ENCODE results near the gene JMJD4. TPM values are rescaled to one million over a fixed set of nuclear protein-coding genes. Genes with fewer than 3 reads are reported as not detected.

JMJD4 gene
- polyA plus RNA-seq, 1 donor (not counting 4 experiments of a cell fraction or from before 2014, with no cell fraction given) = 19.5 TPM

DNA sequence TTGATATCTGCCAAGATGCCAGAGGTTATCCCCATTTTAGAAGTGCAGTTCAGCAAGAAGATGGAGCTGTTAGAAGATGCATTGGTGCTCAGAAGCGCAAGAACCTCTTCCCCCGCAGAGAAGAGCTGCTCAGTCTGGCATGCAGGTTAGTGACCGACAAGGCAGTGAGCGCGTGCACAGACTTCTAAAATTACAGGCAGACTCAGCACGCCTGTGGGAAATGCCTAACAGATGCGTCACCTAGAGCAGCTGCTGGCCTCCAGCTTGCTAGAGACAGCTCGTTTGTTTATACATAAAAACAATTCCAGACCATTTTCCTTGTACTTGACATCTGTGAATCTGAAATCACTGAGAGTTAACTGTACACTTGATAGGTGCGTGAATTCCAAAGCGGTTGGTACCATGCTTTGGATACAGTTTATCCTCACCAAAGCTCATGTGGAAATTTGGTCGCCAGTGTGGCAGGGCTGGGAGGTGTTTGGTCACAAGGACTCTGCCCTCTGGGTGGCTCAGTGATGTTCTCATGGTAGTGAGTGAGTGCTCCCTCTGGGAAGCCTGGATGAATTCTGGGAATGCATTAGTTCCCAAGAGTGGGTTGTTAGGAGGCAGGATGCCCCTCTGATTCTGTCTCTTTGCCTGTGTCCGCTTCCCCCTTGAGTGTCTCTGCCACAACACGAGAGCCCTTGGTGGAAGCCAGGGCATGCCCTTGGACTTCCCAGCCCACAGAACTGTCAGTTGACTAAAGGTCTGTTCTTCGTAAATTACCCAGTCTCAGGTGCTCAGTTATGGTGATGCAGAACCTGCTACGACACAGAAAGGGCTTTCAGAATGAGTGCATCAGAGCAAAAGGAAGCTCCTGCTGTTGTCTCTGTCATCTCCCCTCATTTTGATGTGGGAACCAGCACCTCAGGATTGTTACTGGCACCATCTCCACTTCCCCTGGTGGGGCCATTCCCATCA lies 24.5 kb upstream of the JMJD4 start:
- H3K9ac ChIP-seq (ENCODE audit: control insufficient read depth, extremely low read depth, insufficient read depth, low read length) = no peak overlapping the region
- no peak overlapping the region for H3K4me3 ChIP-seq (ENCODE audit: control insufficient read depth in 2 of 3, extremely low read depth in 1 of 3, insufficient read depth in 2 of 3, low read depth in 1 of 3, low read length in 3 of 3)
- peaks cover 9 to 13% of the 10 kb centered on the region in 2 experiments for H3K36me3 ChIP-seq (ENCODE audit: control insufficient read depth in 2 of 2, extremely low read depth in 1 of 2, insufficient read depth in 2 of 2, low read length in 2 of 2)
- H4K20me1 ChIP-seq (ENCODE audit: control insufficient read depth, extremely low read depth, insufficient read depth, low read length) = peaks cover 9% of the 10 kb centered on the region
- no peaks in the 10 kb centered on the region for H3K27me3 ChIP-seq (ENCODE audit: control insufficient read depth, extremely low read depth, insufficient read depth, low read length)
- H3K79me2 ChIP-seq (ENCODE audit: control insufficient read depth, insufficient read depth, low read length) = peaks cover 8% of the 10 kb centered on the region
- H3K4me2 ChIP-seq (ENCODE audit: control insufficient read depth, extremely low read depth, insufficient read depth, low read depth, low read length) = no peak overlapping the region
- no peaks in the 10 kb centered on the region for H3K9me3 ChIP-seq (ENCODE audit: control insufficient read depth, low read depth, low read length)
- no peak overlapping the region for H2AFZ ChIP-seq (ENCODE audit: control insufficient read depth, low read length)
- DNase-seq (ENCODE audit: low read depth, low spot score) = no peak
- TF ChIP-seq, protein P1, sequence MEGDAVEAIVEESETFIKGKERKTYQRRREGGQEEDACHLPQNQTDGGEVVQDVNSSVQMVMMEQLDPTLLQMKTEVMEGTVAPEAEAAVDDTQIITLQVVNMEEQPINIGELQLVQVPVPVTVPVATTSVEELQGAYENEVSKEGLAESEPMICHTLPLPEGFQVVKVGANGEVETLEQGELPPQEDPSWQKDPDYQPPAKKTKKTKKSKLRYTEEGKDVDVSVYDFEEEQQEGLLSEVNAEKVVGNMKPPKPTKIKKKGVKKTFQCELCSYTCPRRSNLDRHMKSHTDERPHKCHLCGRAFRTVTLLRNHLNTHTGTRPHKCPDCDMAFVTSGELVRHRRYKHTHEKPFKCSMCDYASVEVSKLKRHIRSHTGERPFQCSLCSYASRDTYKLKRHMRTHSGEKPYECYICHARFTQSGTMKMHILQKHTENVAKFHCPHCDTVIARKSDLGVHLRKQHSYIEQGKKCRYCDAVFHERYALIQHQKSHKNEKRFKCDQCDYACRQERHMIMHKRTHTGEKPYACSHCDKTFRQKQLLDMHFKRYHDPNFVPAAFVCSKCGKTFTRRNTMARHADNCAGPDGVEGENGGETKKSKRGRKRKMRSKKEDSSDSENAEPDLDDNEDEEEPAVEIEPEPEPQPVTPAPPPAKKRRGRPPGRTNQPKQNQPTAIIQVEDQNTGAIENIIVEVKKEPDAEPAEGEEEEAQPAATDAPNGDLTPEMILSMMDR (optimal IDR thresholded peaks at IDR 0.05 in 1 of 3, IDR thresholded peaks at IDR 0.05 in 1 of 3, conservative IDR thresholded peaks at IDR 0.05 in 1 of 3; ENCODE audit: extremely low read depth in 1 of 3, insufficient read depth in 2 of 3, low read length in 3 of 3) = no peak
- no peak for TF ChIP-seq EZH2 (IDR thresholded peaks at IDR 0.05; ENCODE audit: low read length)
- FAIRE-seq = peak; percentile 77
- H3K27ac ChIP-seq (ENCODE audit: control insufficient read depth, insufficient read depth, low read length) = no peak overlapping the region
- no peaks in the 10 kb centered on the region for H3K9me1 ChIP-seq (ENCODE audit: control insufficient read depth, extremely low read depth, insufficient read depth, low read length)
- dilution Hi-C loops (cut with MboI; ENCODE audit: extremely low pct_ligation_motif_present, low sequenced_read_pairs) = no loop called here
- H3K4me1 ChIP-seq (ENCODE audit: control insufficient read depth, extremely low read depth, insufficient read depth, low read length) = peaks cover 34% of the 10 kb centered on the region

DNA sequence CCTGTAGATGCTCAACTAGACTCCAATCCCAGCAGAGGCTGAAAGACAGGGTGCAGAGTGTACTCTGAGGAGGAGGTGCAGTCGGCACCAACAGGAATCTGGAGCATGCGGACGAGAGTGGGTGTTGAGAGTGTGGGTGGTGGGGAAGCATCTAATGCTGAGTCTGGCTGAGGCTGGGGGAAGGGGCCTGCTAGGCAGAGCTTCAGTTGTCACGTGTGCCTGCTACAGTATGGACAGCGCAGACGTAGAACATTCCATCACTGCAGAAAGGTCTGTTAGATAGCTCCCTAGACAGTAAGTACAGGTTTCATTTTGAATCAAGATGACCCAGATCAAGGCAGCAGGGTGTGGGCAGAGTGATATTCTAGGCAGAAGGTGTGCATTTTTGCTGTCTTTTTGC lies 23.3 kb upstream of the JMJD4 start:
- Histone ChIP-seq H3K9me1 (ENCODE audit: control insufficient read depth, extremely low read depth, insufficient read depth, low read length) (no peaks in the 10 kb centered on the region), H3K4me1 (ENCODE audit: control insufficient read depth, extremely low read depth, insufficient read depth, low read length) (peaks cover 23% of the 10 kb centered on the region), H3K4me2 (ENCODE audit: control insufficient read depth, extremely low read depth, insufficient read depth, low read depth, low read length) (no peak overlapping the region), H3K79me2 (ENCODE audit: control insufficient read depth, insufficient read depth, low read length) (peaks cover 14% of the 10 kb centered on the region), H3K9ac (ENCODE audit: control insufficient read depth, extremely low read depth, insufficient read depth, low read length) (no peak overlapping the region), H4K20me1 (ENCODE audit: control insufficient read depth, extremely low read depth, insufficient read depth, low read length) (peaks cover 4% of the 10 kb centered on the region), H2AFZ (ENCODE audit: control insufficient read depth, low read length) (no peak overlapping the region), H3K27me3 (ENCODE audit: control insufficient read depth, extremely low read depth, insufficient read depth, low read length) (no peaks in the 10 kb centered on the region), H3K4me3 (ENCODE audit: control insufficient read depth in 2 of 3, extremely low read depth in 1 of 3, insufficient read depth in 2 of 3, low read depth in 1 of 3, low read length in 3 of 3) (no peak overlapping the region), H3K36me3 (ENCODE audit: control insufficient read depth in 2 of 2, extremely low read depth in 1 of 2, insufficient read depth in 2 of 2, low read length in 2 of 2) (peaks cover 9 to 13% of the 10 kb centered on the region in 2 experiments), H3K9me3 (ENCODE audit: control insufficient read depth, low read depth, low read length) (no peaks in the 10 kb centered on the region), H3K27ac (ENCODE audit: control insufficient read depth, insufficient read depth, low read length) (no peak overlapping the region)
- FAIRE-seq = no peak
- no peak for DNase-seq (ENCODE audit: low read depth, low spot score)
- dilution Hi-C loops (cut with MboI; ENCODE audit: extremely low pct_ligation_motif_present, low sequenced_read_pairs) = no loop called here
- no peak for TF ChIP-seq EZH2 (IDR thresholded peaks at IDR 0.05; ENCODE audit: low read length)
- TF ChIP-seq, protein P1 (optimal IDR thresholded peaks at IDR 0.05 in 1 of 3, IDR thresholded peaks at IDR 0.05 in 1 of 3, conservative IDR thresholded peaks at IDR 0.05 in 1 of 3; ENCODE audit: extremely low read depth in 1 of 3, insufficient read depth in 2 of 3, low read length in 3 of 3) = no peak
